Inflammatory macrophage treated with lipopolysaccharide for 4 hours (primary cell): ENCODE results near the gene ELF1.
"Not testable (repeated sequence)": the region's sequence is repeated elsewhere in the genome, so short reads cannot be mapped to it uniquely, and the experiment has no call there.

Experiments used
- DNase-seq: peaks from one replicate; pipeline ENCODE4 v3.0.0-alpha.2; 2020

The ELF1 gene

GRCh38 chr13:41040584-41041334 is 21.6 kb upstream of the ELF1 start:
- DNase-seq: no peak

- DNase-seq: no peak
Observed at GRCh38 chr13:41039746-41040145, 20.6 kb upstream of the ELF1 start.

- DNase-seq: not testable (repeated sequence)
Observed at GRCh38 chr13:41036557-41036956, 17.4 kb upstream of the ELF1 start.

- peak; percentile 33 for DNase-seq
Observed at GRCh38 chr13:41034881-41035280, 15.8 kb upstream of the ELF1 start.

- DNase-seq: no peak
Observed at GRCh38 chr13:41034382-41034781, 15.3 kb upstream of the ELF1 start.

GRCh38 chr13:41032691-41033376 is 13.7 kb upstream of the ELF1 start:
- DNase-seq: peak; percentile 69

- DNase-seq: no peak
Observed at GRCh38 chr13:41029629-41030028, 10.5 kb upstream of the ELF1 start.

GRCh38 chr13:41028051-41028450 is 8.9 kb upstream of the ELF1 start:
- DNase-seq: no peak

- DNase-seq: no peak
Observed at GRCh38 chr13:41026788-41027187, 7.7 kb upstream of the ELF1 start.

- DNase-seq: no peak
Observed at GRCh38 chr13:41025518-41025917, 6.4 kb upstream of the ELF1 start.

- DNase-seq: no peak
Observed at GRCh38 chr13:41019578-41020347, 647 bp upstream of the ELF1 start.

- no peak for DNase-seq
Observed at GRCh38 chr13:41018602-41018948, 541 bp downstream of the ELF1 start.

GRCh38 chr13:41017817-41018601 is 1.1 kb downstream of the ELF1 start:
- DNase-seq: peak; percentile 55

- peak; percentile 83 for DNase-seq
Observed at GRCh38 chr13:41017159-41017558, 2.0 kb downstream of the ELF1 start.

GRCh38 chr13:41015920-41016319 is 3.2 kb downstream of the ELF1 start:
- DNase-seq: no peak

- no peak for DNase-seq
Observed at GRCh38 chr13:41013835-41014234, 5.3 kb downstream of the ELF1 start.

GRCh38 chr13:41012536-41012935 is 6.6 kb downstream of the ELF1 start:
- DNase-seq: no peak

GRCh38 chr13:41011382-41011956 is 7.6 kb downstream of the ELF1 start:
- no peak for DNase-seq

GRCh38 chr13:41008349-41008980 is 10.7 kb downstream of the ELF1 start:
- peak; percentile 79 for DNase-seq

- DNase-seq: peak; percentile 53
Observed at GRCh38 chr13:41007744-41008128, 11.4 kb downstream of the ELF1 start.

- peak; percentile 66 for DNase-seq
Observed at GRCh38 chr13:41006978-41007743, 12.0 kb downstream of the ELF1 start.
